Measurements from ENCODE around the gene LIMS2. TPM values are rescaled to one million over a fixed set of nuclear protein-coding genes. Genes with fewer than 3 reads are reported as not detected.

The LIMS2 gene
- total RNA-seq, 6 experiments from 2014 or later, result 47.8 to 65.0 (median 59.1) TPM

GRCh38 chr2:127709336-127709735 is 34.0 kb upstream of the LIMS2 start:
- no peak for TF ChIP-seq CTCF (IDR thresholded peaks at IDR 0.05)
- H3K4me1 Mint-ChIP-seq (ENCODE audit: low read depth), result peaks cover 15% of the 10 kb centered on the region
- no peak overlapping the region for H3K27ac Mint-ChIP-seq
- H3K4me3 Mint-ChIP-seq, result no peak overlapping the region
- H3K27me3 Mint-ChIP-seq (ENCODE audit: insufficient read depth), result no peaks in the 10 kb centered on the region; the same call in 1 of the 2 replicates
- no peak for DNase-seq
- H3K9me3 Mint-ChIP-seq, result no peaks in the 10 kb centered on the region
- H3K36me3 Mint-ChIP-seq (ENCODE audit: low read depth), result peaks cover 12% of the 10 kb centered on the region

- Mint-ChIP-seq H3K27me3 (ENCODE audit: insufficient read depth) (no peaks in the 10 kb centered on the region), H3K27ac (no peak overlapping the region), H3K36me3 (ENCODE audit: low read depth) (peaks cover 11% of the 10 kb centered on the region), H3K4me3 (no peak overlapping the region), H3K9me3 (no peaks in the 10 kb centered on the region), H3K4me1 (ENCODE audit: low read depth) (peaks cover 16% of the 10 kb centered on the region)
- no peak for DNase-seq
- no peak for TF ChIP-seq CTCF (IDR thresholded peaks at IDR 0.05)
Observed at GRCh38 chr2:127707890-127708648, 32.7 kb upstream of the LIMS2 start.

GRCh38 chr2:127706215-127706990 is 31.1 kb upstream of the LIMS2 start:
- Mint-ChIP-seq H3K36me3 (ENCODE audit: low read depth) (peaks cover 17% of the 10 kb centered on the region), H3K27ac (no peak overlapping the region; the same call in 1 of the 2 replicates), H3K4me1 (ENCODE audit: low read depth) (peaks cover 26% of the 10 kb centered on the region), H3K9me3 (no peaks in the 10 kb centered on the region), H3K27me3 (ENCODE audit: insufficient read depth) (no peaks in the 10 kb centered on the region), H3K4me3 (no peak overlapping the region)
- no peak for DNase-seq
- TF ChIP-seq CTCF (IDR thresholded peaks at IDR 0.05), result no peak

- no peak for TF ChIP-seq CTCF (IDR thresholded peaks at IDR 0.05)
- peaks cover 33% of the 10 kb centered on the region for H3K4me1 Mint-ChIP-seq (ENCODE audit: low read depth)
- DNase-seq, result no peak
- no peak overlapping the region for H3K4me3 Mint-ChIP-seq
- no peaks in the 10 kb centered on the region for H3K27me3 Mint-ChIP-seq (ENCODE audit: insufficient read depth)
- H3K36me3 Mint-ChIP-seq (ENCODE audit: low read depth), result peaks cover 17% of the 10 kb centered on the region
- no peaks in the 10 kb centered on the region for H3K9me3 Mint-ChIP-seq
- peak overlapping the region; percentile 62 for H3K27ac Mint-ChIP-seq
Observed at GRCh38 chr2:127705391-127706065, 30.2 kb upstream of the LIMS2 start.

GRCh38 chr2:127704641-127705390 is 29.5 kb upstream of the LIMS2 start:
- Mint-ChIP-seq H3K36me3 (ENCODE audit: low read depth) (peaks cover 23% of the 10 kb centered on the region), H3K4me3 (no peak overlapping the region), H3K9me3 (no peaks in the 10 kb centered on the region), H3K27me3 (ENCODE audit: insufficient read depth) (no peaks in the 10 kb centered on the region), H3K27ac (peak overlapping the region; percentile 62), H3K4me1 (ENCODE audit: low read depth) (peaks cover 37% of the 10 kb centered on the region)
- DNase-seq, result no peak
- no peak for TF ChIP-seq CTCF (IDR thresholded peaks at IDR 0.05)
